GM06990 (cell line): ENCODE data around the gene ERC2.
"Not testable (repeated sequence)": the region's sequence is repeated elsewhere in the genome, so short reads cannot be mapped to it uniquely, and the experiment has no call there.

Source experiments
- DNase-seq: peaks from one replicate; pipeline ENCODE4 v3.0.0-alpha.2; 2011; ENCODE audit not compliant: insufficient read length; ENCODE audit errors: extremely low read depth
- H3K27me3 ChIP-seq: replicated peaks from 2 replicates; pipeline ENCODE4 v1.6.0; 2011; ENCODE audit warnings: low read length; ENCODE audit not compliant: control insufficient read depth, insufficient read depth
- H3K36me3 ChIP-seq: 2 replicates; pipeline ENCODE4 v1.5.1; 2011; ENCODE audit warnings: low read length; ENCODE audit not compliant: control insufficient read depth, insufficient read depth
- H3K4me3 ChIP-seq: replicated peaks from 2 replicates; pipeline ENCODE4 v1.5.1; 2011; ENCODE audit warnings: low read depth, mild to moderate bottlenecking, control low read depth, low read length
- TF ChIP-seq, protein P1 (sequence below): IDR thresholded peaks from 2 replicates; pipeline ENCODE4 v1.5.1; 2011; ENCODE audit warnings: low read length, control low read depth, mild to moderate bottlenecking, inconsistent platforms; ENCODE audit not compliant: insufficient read depth, poor library complexity, severe bottlenecking

The ERC2 gene

DNA sequence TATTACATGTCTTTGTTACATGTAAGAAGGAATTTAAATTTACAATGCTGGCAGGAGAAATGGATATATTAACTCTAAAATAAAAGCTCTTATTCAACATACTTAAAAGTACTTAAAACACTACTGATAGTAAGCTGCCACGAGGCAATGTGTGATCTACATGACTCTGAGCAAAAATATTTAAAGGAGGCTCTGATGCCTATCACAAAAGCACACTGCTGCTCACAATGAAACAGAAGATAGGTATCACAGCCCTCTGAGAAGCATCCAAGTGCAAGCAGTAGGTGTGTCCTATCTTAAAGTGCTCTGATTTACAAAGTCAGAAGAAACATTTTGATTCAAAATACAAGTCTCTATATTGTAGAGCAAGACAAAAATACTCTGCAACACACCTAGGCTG, 610.0 kb downstream of the ERC2 start:
- H3K27me3 ChIP-seq, result no peaks in the 10 kb centered on the region
- H3K36me3 ChIP-seq, result no peaks in the 10 kb centered on the region
- TF ChIP-seq, protein P1, sequence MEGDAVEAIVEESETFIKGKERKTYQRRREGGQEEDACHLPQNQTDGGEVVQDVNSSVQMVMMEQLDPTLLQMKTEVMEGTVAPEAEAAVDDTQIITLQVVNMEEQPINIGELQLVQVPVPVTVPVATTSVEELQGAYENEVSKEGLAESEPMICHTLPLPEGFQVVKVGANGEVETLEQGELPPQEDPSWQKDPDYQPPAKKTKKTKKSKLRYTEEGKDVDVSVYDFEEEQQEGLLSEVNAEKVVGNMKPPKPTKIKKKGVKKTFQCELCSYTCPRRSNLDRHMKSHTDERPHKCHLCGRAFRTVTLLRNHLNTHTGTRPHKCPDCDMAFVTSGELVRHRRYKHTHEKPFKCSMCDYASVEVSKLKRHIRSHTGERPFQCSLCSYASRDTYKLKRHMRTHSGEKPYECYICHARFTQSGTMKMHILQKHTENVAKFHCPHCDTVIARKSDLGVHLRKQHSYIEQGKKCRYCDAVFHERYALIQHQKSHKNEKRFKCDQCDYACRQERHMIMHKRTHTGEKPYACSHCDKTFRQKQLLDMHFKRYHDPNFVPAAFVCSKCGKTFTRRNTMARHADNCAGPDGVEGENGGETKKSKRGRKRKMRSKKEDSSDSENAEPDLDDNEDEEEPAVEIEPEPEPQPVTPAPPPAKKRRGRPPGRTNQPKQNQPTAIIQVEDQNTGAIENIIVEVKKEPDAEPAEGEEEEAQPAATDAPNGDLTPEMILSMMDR, result no peak
- H3K4me3 ChIP-seq, result no peak overlapping the region
- DNase-seq, result no peak

DNA sequence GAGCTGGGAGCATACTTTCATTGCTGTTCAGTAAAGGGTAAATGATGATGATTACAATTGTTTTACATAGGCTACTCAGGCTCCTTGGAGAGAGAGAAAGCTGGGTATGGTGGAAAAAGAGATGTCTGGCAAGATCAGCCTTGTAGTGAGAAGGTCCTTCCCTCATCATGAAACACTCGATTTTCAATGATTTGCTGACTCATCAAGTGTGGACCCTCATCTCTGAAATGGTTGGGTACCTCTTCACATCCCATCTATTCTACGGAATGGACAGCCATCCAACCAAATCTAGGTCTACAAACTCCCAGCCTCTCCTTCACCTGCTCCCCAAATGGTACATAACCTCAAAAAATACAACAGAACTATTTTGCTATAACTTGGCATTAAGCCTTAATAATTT, 610.6 kb downstream of the ERC2 start:
- no peaks in the 10 kb centered on the region for H3K36me3 ChIP-seq
- no peak for DNase-seq

DNA sequence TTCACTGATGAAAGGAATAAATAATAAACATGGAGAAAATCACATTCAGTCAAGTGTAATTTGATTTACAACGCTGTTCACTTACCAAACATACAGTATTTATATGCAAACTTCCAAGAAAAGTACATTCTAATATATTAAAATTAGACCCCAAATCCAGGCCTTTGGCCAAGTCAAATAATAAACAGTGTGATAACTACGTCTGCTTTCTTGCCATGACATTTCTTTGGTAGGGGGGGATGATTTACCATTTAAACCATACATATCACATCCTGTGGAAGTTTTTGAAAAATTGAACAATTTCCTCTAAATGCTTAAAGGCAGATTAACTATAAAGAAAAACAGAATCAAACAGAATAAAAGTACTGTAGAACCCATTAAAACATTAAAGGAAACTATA, 613.0 kb downstream of the ERC2 start:
- no peaks in the 10 kb centered on the region for H3K27me3 ChIP-seq
- no peak overlapping the region for H3K4me3 ChIP-seq

More for the DNA sequence above, 610.6 kb downstream of the ERC2 start:
- Histone ChIP-seq H3K4me3 (no peak overlapping the region), H3K27me3 (no peaks in the 10 kb centered on the region)
- TF ChIP-seq, protein P1, result no peak

GRCh38 chr3:55854494-55854893, 613.8 kb downstream of the ERC2 start:
- DNase-seq, result no peak
- Histone ChIP-seq H3K27me3 (no peaks in the 10 kb centered on the region), H3K4me3 (no peak overlapping the region), H3K36me3 (no peaks in the 10 kb centered on the region)
- TF ChIP-seq, protein P1, result no peak

More for the DNA sequence above, 613.0 kb downstream of the ERC2 start:
- TF ChIP-seq, protein P1, result no peak
- H3K36me3 ChIP-seq, result no peaks in the 10 kb centered on the region
- no peak for DNase-seq

DNA sequence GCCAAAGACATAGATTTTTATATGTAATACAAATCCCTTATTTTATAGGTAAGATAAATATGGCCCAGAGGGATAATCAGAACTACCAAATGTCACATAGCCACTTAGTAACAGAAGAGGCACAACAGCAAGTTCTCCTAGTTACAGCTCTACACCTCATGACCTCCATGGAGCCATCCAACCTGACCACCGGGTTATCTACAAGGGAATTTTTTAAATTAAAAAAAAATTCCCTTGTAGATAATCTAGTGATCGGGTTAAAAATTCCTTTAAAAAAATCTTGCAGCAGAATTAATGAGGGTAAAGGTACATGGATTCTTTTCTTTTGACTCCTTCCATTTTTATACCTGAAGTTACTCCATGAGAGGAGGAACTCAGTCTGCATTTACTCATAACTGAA, 615.9 kb downstream of the ERC2 start:
- TF ChIP-seq, protein P1, result no peak
- Histone ChIP-seq H3K36me3 (no peaks in the 10 kb centered on the region), H3K27me3 (no peaks in the 10 kb centered on the region), H3K4me3 (no peak overlapping the region)
- no peak for DNase-seq

- DNase-seq, result no peak
- no peaks in the 10 kb centered on the region for H3K36me3 ChIP-seq
- TF ChIP-seq, protein P1, result no peak
- H3K27me3 ChIP-seq, result no peaks in the 10 kb centered on the region
- no peak overlapping the region for H3K4me3 ChIP-seq
Measured at GRCh38 chr3:55842204-55842603, 626.1 kb downstream of the ERC2 start.

- DNase-seq, H3K27me3 ChIP-seq, H3K4me3 ChIP-seq, H3K36me3 ChIP-seq: not testable (repeated sequence)
Measured at GRCh38 chr3:55831876-55832275, 636.4 kb downstream of the ERC2 start.
